ENCODE data around the gene FAM221B.

GRCh38 chr9:35868933-35869332 lies 40.4 kb upstream of the FAM221B start:
- TF ChIP-seq CTCF (IDR thresholded peaks at IDR 0.05) (no peak), EZH2 (IDR thresholded peaks at IDR 0.05; ENCODE audit: borderline replicate concordance, insufficient read depth, low read depth, low read length, poor library complexity, severe bottlenecking) (no peak)

Measured in B cell (primary cell).